SKM-1 (cell line): ENCODE results near the gene THOC3.
"Not testable (repeated sequence)": the region's sequence is repeated elsewhere in the genome, so short reads cannot be mapped to it uniquely, and the experiment has no call there.

Experiments
- DNase-seq: peaks from one replicate; lab custom pipeline; 2025; ENCODE audit not compliant: unreplicated experiment; lab: John Stamatoyannopoulos, UW

THOC3 gene

DNA sequence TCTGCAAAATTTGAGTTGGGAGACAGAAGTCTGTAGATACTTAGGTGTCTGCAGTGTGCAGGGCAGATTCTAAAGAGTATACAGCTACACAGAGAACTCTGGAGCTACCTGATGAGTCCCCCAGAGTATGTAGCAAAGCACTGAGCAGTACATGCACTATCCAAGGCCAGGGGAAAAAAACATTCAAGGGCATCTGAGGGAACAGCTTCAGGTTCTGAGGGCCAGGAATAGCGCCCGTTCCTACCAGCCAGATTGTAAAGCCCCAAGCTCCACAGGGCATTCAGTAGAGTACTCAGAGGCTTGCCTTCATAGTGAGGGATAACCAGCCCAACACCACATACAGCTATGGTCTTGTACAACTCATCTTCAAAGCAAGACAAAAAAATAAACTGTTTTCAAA is 27.5 kb downstream of the THOC3 start:
- DNase-seq, result not testable (repeated sequence)

DNA sequence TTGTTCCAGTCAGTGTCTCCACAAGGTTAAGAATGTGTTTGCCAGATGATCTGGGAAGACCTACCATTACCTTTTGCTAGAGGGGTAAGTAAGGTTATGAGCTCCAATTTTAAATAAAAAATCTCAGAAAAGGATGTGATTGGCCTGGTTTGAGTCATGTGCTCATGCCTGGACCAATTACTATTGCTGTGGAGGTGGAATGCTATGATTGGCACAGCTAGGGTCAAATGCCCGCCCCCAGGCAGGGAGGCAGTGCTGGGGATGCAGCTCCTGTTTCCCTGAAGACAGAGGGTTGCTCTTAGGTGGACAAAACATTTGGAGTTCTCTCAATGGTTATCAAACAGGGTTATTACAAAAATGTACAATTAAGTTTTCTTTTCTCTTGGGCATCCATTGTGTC is 29.6 kb downstream of the THOC3 start:
- DNase-seq, result not testable (repeated sequence)

GRCh38 chr5:175928752-175929151 is 39.4 kb downstream of the THOC3 start:
- DNase-seq, result not testable (repeated sequence)

DNA sequence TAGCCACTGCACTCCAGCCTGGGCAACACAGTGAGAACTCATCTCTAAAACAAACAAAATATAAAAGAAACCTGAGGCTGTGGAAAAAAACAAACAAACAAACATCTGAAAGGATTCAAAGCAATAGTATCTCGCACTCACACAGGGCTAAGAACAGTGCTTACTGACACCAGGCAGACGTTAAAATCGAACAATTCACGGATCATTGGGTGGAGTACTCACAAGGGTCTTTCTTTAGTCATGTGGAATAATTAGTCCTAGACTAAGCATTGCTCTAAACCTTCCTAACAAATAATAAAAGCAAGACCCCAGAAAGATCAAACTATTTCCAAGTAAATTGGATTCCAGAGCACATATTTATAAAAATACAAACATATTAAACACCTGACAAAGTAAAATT is 43.0 kb downstream of the THOC3 start:
- not testable (repeated sequence) for DNase-seq

GRCh38 chr5:175922192-175922885 is 45.8 kb downstream of the THOC3 start:
- DNase-seq, result no peak

DNA sequence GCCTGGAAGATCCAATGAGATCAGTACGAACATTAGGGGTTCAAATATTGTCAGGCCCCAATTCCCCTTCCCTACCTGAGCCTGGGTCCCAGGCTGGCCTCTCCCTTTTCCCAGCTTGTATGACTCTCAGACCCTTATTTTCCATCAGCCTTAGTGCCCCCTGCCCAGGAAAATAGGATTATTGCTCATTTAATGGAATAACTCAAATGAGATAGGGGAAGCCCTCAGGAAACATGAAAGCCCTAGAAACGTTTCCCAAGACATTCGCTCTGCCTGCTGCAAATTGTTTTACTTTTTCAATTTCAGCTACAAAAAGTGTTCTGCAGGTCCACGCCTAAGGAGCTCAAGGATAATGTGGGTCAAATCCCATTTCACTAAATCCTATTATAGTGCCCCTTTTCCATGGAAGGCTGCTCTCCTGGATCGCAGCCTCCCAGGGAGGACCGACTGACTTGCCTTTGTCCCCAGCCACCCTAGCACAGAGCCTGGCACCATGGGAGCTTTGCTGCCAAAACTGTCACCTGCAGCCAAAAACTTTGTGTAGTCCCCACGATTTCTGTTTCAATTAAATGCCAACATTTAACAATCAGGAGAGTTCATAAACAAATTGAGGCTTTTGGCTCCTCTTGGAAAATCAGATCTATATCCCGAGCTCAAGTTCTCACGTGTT is 46.9 kb downstream of the THOC3 start:
- DNase-seq, result no peak

DNA sequence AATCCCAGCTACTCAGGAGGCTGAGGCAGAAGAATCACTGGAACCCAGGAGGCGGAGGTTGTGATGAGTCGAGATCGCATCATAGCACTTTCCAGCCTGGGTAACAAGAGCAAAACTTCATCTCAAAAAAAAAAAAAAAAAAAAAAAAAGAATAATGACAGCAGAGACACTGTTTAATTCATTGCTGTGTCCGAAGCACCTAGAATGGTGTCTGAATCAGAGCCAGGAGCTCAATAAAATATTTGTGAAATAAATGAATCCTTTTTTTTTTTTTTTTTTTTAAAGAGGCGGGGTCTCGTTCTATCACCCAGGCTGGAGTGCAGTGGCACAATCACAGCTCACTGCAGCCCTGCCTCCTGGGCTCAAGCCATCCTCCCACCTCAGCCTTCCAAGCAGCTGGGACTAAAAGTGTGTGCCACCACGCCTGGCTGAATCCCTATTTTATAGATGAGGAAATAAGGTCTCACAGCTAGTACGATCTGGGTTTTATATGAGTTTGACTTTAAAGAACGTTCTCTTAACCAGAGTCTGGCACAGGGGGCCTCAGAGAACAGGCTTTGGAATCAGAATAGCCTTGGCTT is 47.8 kb downstream of the THOC3 start:
- DNase-seq, result no peak

DNA sequence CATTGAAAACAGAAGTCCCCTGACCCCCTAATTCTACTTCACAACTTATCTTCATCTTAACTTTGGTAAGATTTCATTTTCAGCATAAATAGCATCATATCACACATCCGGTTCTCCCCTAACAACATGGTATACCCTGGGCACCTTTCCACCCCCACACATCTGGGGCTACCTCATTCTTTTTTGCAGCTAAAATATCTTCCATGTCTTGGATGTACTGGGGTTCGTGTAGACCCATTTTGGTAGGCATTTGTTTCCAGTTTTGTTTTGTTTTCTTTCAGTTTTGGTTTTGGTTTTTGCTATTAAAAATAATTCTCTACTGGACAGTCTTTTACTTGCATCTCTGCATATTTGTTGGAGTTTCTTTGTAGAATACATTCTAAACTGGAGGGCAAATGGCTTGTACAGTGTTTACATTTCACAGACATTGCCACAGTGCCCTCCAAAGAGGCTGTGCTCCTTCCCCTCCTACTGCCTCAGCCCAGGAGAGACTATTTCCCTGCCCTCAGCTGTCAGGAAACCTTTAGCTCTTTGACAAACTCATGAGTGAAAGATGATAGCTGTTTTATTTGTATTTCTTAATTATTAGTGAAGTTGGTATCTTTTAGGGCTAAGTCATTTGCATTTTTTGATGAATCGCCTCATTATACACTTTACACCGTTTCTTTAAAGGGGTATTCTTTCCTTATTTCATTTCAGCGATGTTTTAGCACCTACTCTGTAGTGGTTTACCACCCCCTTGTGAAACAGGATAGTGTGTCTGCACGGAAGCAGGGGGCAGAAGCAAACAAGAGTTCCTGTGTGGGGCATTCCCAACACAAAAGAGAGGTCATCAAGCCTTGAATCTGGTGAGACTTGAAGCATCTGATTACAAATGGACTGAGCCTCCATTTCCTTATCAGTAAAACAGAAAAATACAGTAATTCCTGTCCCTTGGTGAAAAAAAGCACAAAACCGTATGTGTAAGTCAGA is 52.8 kb downstream of the THOC3 start:
- not testable (repeated sequence) for DNase-seq

DNA sequence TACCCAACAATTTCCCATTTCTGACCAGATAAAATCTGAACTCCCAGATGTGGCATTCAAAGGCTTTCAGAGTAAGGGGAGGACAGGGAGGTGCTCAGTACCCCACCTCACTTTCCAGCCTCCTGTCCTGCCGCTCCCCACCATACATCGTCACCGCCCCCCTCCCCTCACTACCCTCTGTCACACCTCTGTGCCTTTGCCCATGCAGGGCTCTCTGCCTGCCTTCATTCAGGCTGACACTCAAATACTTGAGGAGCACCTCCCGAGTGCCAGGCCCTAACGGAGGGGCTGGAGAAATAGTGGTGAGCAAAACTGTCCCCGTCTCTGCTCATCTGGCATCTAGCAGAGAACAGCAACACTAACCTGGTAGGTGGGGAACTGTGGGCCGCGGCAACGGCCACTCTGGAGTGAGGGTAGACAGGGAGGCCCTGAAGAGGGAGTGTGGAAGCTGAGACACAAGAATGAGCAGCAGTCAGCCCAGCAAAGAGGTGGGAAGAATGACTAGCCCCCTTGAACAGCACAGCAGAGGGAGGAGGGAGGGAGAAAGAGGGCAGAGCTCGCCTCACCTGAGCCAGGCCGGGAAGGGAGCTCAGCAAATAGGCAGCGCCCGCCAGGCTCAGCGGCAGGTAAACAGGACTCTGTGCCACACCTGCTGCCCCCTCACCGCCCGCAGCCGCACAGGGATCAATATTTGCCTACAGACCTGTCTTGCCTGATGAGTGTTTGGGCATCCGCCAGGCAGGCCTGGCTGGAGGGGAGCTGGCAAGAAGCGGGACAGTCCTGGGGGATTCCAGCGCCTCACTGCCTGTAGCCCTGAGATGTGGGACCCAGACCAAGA is 54.1 kb downstream of the THOC3 start:
- DNase-seq, result not testable (repeated sequence)

GRCh38 chr5:175910072-175910471 is 58.0 kb downstream of the THOC3 start:
- DNase-seq, result not testable (repeated sequence)
